Naive thymus-derived CD4-positive, alpha-beta T cell (primary cell): ENCODE measurements around the gene EMC10. TPM values are rescaled to one million over a fixed set of nuclear protein-coding genes. Genes with fewer than 3 reads are reported as not detected.

Experiments used
- ATAC-seq: fragments of 150-1000 bp; cut with Tn5 transposase; 2 replicates; pipeline ENCODE4 v1.10.0; 2021; ENCODE audit warnings: mild to moderate bottlenecking, moderate library complexity
- CTCF ChIA-PET: fragments of 350-600 bp; sonication (Branson Sonifier 250); formaldehyde crosslinking; loops from one replicate; lab custom pipeline; 2021; ENCODE audit warnings: antibody characterized with exemption; lab: Charles Lee
- POLR2A ChIA-PET: fragments of 350-600 bp; sonication (Branson Sonifier 250); formaldehyde crosslinking; loops from one replicate; lab custom pipeline; 2021; ENCODE audit warnings: antibody characterized with exemption, inconsistent platforms; lab: Charles Lee
- DNase-seq, 9 donors: peaks; one replicate each; pipeline versions ENCODE4 v3.0.0 to v3.0.0-alpha.2; 2020 to 2022; ENCODE audit warnings: mixed read lengths in 1 of 9
- H3K27ac ChIP-seq: one replicate; pipeline ENCODE4 v1.7.0; 2013; ENCODE audit warnings: mild to moderate bottlenecking, low read depth, low read length, moderate library complexity
- H3K27me3 ChIP-seq, 2 donors: one replicate each; pipeline ENCODE4 v1.7.0; 2013; ENCODE audit warnings: low read length in 2 of 2, mild to moderate bottlenecking in 2 of 2, moderate library complexity in 2 of 2; ENCODE audit not compliant: control insufficient read depth in 2 of 2, insufficient read depth in 2 of 2
- H3K36me3 ChIP-seq, 3 experiments: 1 replicate in 2 of 3; 2 replicates in 1 of 3; pipeline ENCODE4 v1.7.0; 2013; ENCODE audit warnings: low read length in 3 of 3, mild to moderate bottlenecking in 3 of 3, moderate library complexity in 1 of 3; ENCODE audit not compliant: insufficient read depth in 3 of 3, control insufficient read depth in 2 of 3
- H3K4me1 ChIP-seq, 2 donors: one replicate each; pipeline ENCODE4 v1.7.0; 2013; ENCODE audit warnings: low read length in 2 of 2, mild to moderate bottlenecking in 2 of 2, moderate library complexity in 1 of 2; ENCODE audit not compliant: control insufficient read depth in 2 of 2, insufficient read depth in 2 of 2
- H3K4me3 ChIP-seq: 2 replicates; pipeline ENCODE4 v1.7.0; 2013; ENCODE audit warnings: mild to moderate bottlenecking, low read length
- H3K9me3 ChIP-seq, 3 experiments: 1 replicate in 2 of 3; 2 replicates in 1 of 3; pipeline ENCODE4 v1.7.0; 2013; ENCODE audit warnings: low read length in 3 of 3; ENCODE audit not compliant: control insufficient read depth in 2 of 3
- H3K27ac Mint-ChIP-seq, 9 donors: one replicate each; pipeline ENCODE4 v1.8.0; 2020 to 2022; ENCODE audit warnings: mixed read lengths in 9 of 9, mild to moderate bottlenecking in 8 of 9, moderate library complexity in 5 of 9, inconsistent platforms in 2 of 9
- H3K27me3 Mint-ChIP-seq, 5 donors: one replicate each; pipeline ENCODE4 v1.8.0; 2021 to 2022; ENCODE audit warnings: mixed read lengths in 5 of 5, mild to moderate bottlenecking in 1 of 5
- H3K36me3 Mint-ChIP-seq, 5 donors: one replicate each; pipeline ENCODE4 v1.8.0; 2020 to 2022; ENCODE audit warnings: mixed read lengths in 5 of 5, mild to moderate bottlenecking in 3 of 5, inconsistent platforms in 1 of 5
- H3K4me1 Mint-ChIP-seq, 7 donors: one replicate each; pipeline ENCODE4 v1.8.0; 2020 to 2022; ENCODE audit warnings: mixed read lengths in 7 of 7, mild to moderate bottlenecking in 3 of 7, inconsistent platforms in 1 of 7
- H3K4me3 Mint-ChIP-seq, 10 donors: one replicate each; pipeline ENCODE4 v1.8.0; 2020 to 2022; ENCODE audit warnings: mild to moderate bottlenecking in 10 of 10, mixed read lengths in 10 of 10, moderate library complexity in 6 of 10, inconsistent platforms in 2 of 10
- H3K9me3 Mint-ChIP-seq, 11 donors: one replicate each; pipeline ENCODE4 v1.8.0; 2020 to 2022; ENCODE audit warnings: mixed read lengths in 11 of 11, mild to moderate bottlenecking in 4 of 11, inconsistent platforms in 1 of 11, moderate library complexity in 1 of 11
- intact Hi-C, 2 donors: fragments of 100-400 bp; cut with micrococcal nuclease; formaldehyde crosslinking; loops; one replicate each; pipeline ENCODE4 v1.15.1; 2023
- polyA plus RNA-seq, 2 donors: library from polyadenylated mRNA; unstranded; fragments of 300-500 nt; fragmentation: Illumina TruSeq; gene quantifications; one replicate each; pipeline ENCODE4 v1.2.3, GENCODE V29; 2021
- total RNA-seq, 6 experiments: library from RNA in 5 of 6; stranded (reverse) in 5 of 6; gene quantifications; 1 replicate in 5 of 6; 2 replicates in 1 of 6; pipeline ENCODE4 v1.2.3 and lab custom pipeline; 2021 to 2026

EMC10 gene
- total and polyA plus RNA-seq, 7 experiments from 2014 or later: 8.7 to 95.2 (median 82.9) TPM

GRCh38 chr19:50462970-50463369 is 13.3 kb upstream of the EMC10 start:
- intact Hi-C loops: loop anchor here in 1 of 2 donors (5.0 kb wide), 1 partner anchor 51 kb away; no protein-coding TSS in a partner anchor
- H3K36me3 ChIP-seq: no peaks in the 10 kb centered on the region
- Mint-ChIP-seq H3K4me3 (no peak overlapping the region), H3K27ac (no peak overlapping the region), H3K36me3 (no peaks in the 10 kb centered on the region), H3K4me1 (peaks cover 0 to 14% (median 4%) of the 10 kb centered on the region in 7 donors), H3K9me3 (peaks cover 0 to 1% (median 0%) of the 10 kb centered on the region in 11 donors), H3K27me3 (peaks cover 4 to 33% (median 19%) of the 10 kb centered on the region in 5 donors)
- no peak overlapping the region for H3K27ac ChIP-seq
- peaks cover 0 to 6% of the 10 kb centered on the region in 2 donors for H3K27me3 ChIP-seq
- peaks cover 0 to 5% of the 10 kb centered on the region in 2 donors for H3K4me1 ChIP-seq
- ChIA-PET POLR2A (interaction anchor here (0.9 kb wide), 1 partner anchor 22 kb away, joined by 3 read pairs; no protein-coding TSS in a partner anchor), CTCF (interaction anchor here (1.1 to 1.3 kb wide), 2 partner anchors 94 to 106 kb away, joined by 4 to 7 read pairs; no protein-coding TSS in a partner anchor)
- no peak for ATAC-seq
- no peak overlapping the region for H3K4me3 ChIP-seq
- no peak for DNase-seq
- H3K9me3 ChIP-seq: no peaks in the 10 kb centered on the region

- H3K36me3 ChIP-seq: no peaks in the 10 kb centered on the region
- POLR2A ChIA-PET: no interaction called here
- DNase-seq (no peak), ATAC-seq (no peak)
- Mint-ChIP-seq H3K4me3 (no peak overlapping the region), H3K9me3 (peaks cover 0 to 1% (median 0%) of the 10 kb centered on the region in 11 donors), H3K36me3 (no peaks in the 10 kb centered on the region), H3K27me3 (peaks cover 4 to 43% (median 16%) of the 10 kb centered on the region in 5 donors), H3K27ac (no peak overlapping the region), H3K4me1 (peaks cover 0 to 14% (median 4%) of the 10 kb centered on the region in 7 donors)
- H3K4me1 ChIP-seq: peaks cover 0 to 5% of the 10 kb centered on the region in 2 donors
- H3K27ac ChIP-seq: no peak overlapping the region
- intact Hi-C loops: loop anchor here in 1 of 2 donors (5.0 kb wide), 1 partner anchor 52 kb away; no protein-coding TSS in a partner anchor
- H3K4me3 ChIP-seq: no peak overlapping the region
- CTCF ChIA-PET: interaction anchor here (1.5 kb wide), 1 partner anchor 107 kb away, joined by 5 read pairs; no protein-coding TSS in a partner anchor
- H3K9me3 ChIP-seq: no peaks in the 10 kb centered on the region
- H3K27me3 ChIP-seq: peaks cover 0 to 2% of the 10 kb centered on the region in 2 donors
These were observed 12.0 kb upstream of the EMC10 start for GRCh38 chr19:50464348-50464747.

DNA sequence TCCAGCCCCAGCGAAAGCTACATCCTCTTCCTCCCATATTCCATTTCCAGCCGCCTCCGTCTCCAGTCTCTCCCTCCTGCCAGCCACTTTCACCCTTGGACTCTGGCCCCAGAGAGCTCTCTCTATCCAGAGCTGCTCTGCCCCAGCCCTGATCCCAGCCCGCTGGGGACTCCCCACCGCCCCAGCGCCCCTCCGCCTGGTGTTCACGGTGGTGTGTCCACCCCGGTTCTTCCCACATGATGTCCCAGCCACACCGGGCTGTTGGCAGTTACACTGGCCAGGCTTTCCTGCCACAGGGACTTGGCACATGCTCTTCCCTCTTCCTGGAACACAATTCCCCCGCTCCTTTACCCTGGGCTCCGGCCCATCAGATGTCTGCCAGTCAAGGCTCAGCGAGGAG is 11.3 kb upstream of the EMC10 start:
- DNase-seq: no peak
- Mint-ChIP-seq H3K36me3 (no peaks in the 10 kb centered on the region), H3K9me3 (peaks cover 0 to 1% (median 0%) of the 10 kb centered on the region in 11 donors), H3K4me3 (no peak overlapping the region), H3K27me3 (peaks cover 2 to 38% (median 11%) of the 10 kb centered on the region in 5 donors), H3K27ac (no peak overlapping the region), H3K4me1 (peaks cover 0 to 9% (median 4%) of the 10 kb centered on the region in 7 donors)
- Histone ChIP-seq H3K4me1 (peaks cover 0 to 5% of the 10 kb centered on the region in 2 donors), H3K36me3 (no peaks in the 10 kb centered on the region), H3K27me3 (no peaks in the 10 kb centered on the region), H3K4me3 (no peak overlapping the region), H3K27ac (no peak overlapping the region), H3K9me3 (no peaks in the 10 kb centered on the region)
- CTCF ChIA-PET: interaction anchor here (1.5 kb wide), 1 partner anchor 108 kb away, joined by 5 read pairs; no protein-coding TSS in a partner anchor
- intact Hi-C loops: loop anchor here in 1 of 2 donors (5.0 kb wide), 1 partner anchor 53 kb away; no protein-coding TSS in a partner anchor
- ATAC-seq: no peak
- POLR2A ChIA-PET: no interaction called here

- Mint-ChIP-seq H3K27me3 (peaks cover under 1 to 32% (median 8%) of the 10 kb centered on the region in 5 donors), H3K27ac (no peak overlapping the region), H3K4me1 (peaks cover 0 to 4% (median 3%) of the 10 kb centered on the region in 7 donors), H3K9me3 (peaks cover 0 to 1% (median 0%) of the 10 kb centered on the region in 11 donors), H3K36me3 (no peaks in the 10 kb centered on the region), H3K4me3 (no peak overlapping the region)
- DNase-seq (no peak), ATAC-seq (no peak)
- intact Hi-C loops: no loop called here
- POLR2A ChIA-PET: interaction anchor here (0.8 kb wide), 1 partner anchor 13 kb away, joined by 6 read pairs; no protein-coding TSS in a partner anchor
- Histone ChIP-seq H3K27me3 (no peaks in the 10 kb centered on the region), H3K27ac (no peak overlapping the region), H3K9me3 (no peaks in the 10 kb centered on the region), H3K4me3 (no peak overlapping the region), H3K36me3 (no peaks in the 10 kb centered on the region), H3K4me1 (peaks cover 0 to 3% of the 10 kb centered on the region in 2 donors)
- CTCF ChIA-PET: interaction anchor here (1.5 kb wide), 1 partner anchor 109 kb away, joined by 5 read pairs; no protein-coding TSS in a partner anchor
These were observed 10.2 kb upstream of the EMC10 start for GRCh38 chr19:50465986-50466705.

- Mint-ChIP-seq H3K27me3 (peaks cover 0 to 29% (median 2%) of the 10 kb centered on the region in 5 donors), H3K9me3 (peaks cover 0 to 1% (median 0%) of the 10 kb centered on the region in 11 donors), H3K4me3 (no peak overlapping the region), H3K4me1 (no peaks in the 10 kb centered on the region), H3K27ac (no peak overlapping the region), H3K36me3 (no peaks in the 10 kb centered on the region)
- ChIA-PET CTCF (no interaction called here), POLR2A (no interaction called here)
- intact Hi-C loops: no loop called here
- Histone ChIP-seq H3K27me3 (no peaks in the 10 kb centered on the region), H3K4me1 (no peaks in the 10 kb centered on the region), H3K27ac (no peak overlapping the region), H3K36me3 (no peaks in the 10 kb centered on the region), H3K4me3 (no peak overlapping the region), H3K9me3 (no peaks in the 10 kb centered on the region)
- ATAC-seq (no peak), DNase-seq (no peak)
These were observed 9.6 kb upstream of the EMC10 start for GRCh38 chr19:50466706-50467039.

DNA sequence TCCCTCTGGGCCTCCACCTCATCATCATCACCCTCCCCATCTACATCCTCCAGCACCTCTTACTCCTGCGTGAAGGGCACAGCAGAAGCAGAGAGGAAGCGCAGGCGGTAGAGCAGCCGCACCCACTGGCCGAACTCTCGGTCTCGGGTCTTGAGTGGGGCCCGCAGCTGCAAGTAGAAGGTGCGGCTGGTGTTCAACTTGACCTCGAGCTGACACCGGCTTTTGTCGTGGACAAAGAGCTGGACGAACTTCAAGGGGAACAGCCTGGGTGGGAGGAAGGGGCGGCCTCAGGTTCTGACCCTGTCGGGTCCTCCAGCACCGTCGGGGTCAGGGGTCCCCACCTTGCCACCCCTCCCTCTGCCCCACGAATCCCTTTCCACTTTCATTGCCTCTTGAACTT is 8.7 kb upstream of the EMC10 start:
- no peaks in the 10 kb centered on the region for H3K4me1 ChIP-seq
- H3K27me3 ChIP-seq: no peaks in the 10 kb centered on the region
- no peak for DNase-seq
- H3K36me3 ChIP-seq: no peaks in the 10 kb centered on the region
- no peak for ATAC-seq
- no peak overlapping the region for H3K4me3 ChIP-seq
- no peak overlapping the region for H3K27ac ChIP-seq
- Mint-ChIP-seq H3K36me3 (no peaks in the 10 kb centered on the region), H3K27ac (no peak overlapping the region), H3K4me3 (no peak overlapping the region), H3K27me3 (peaks cover 0 to 25% (median 0%) of the 10 kb centered on the region in 5 donors), H3K4me1 (no peaks in the 10 kb centered on the region), H3K9me3 (no peaks in the 10 kb centered on the region)
- ChIA-PET CTCF (no interaction called here), POLR2A (no interaction called here)
- no peaks in the 10 kb centered on the region for H3K9me3 ChIP-seq
- intact Hi-C loops: no loop called here
